Fibroblast of villous mesenchyme (primary cell): ENCODE data around the gene ZDHHC11. TPM values are rescaled to one million over a fixed set of nuclear protein-coding genes. Genes with fewer than 3 reads are reported as not detected.

ENCODE experiments used
- DNase-seq: peaks from one replicate; pipeline ENCODE4 v3.0.0-alpha.2; 2010; ENCODE audit warnings: low read depth
- H3K4me3 ChIP-seq: 2 replicates; pipeline ENCODE4 v1.5.1; 2011; ENCODE audit warnings: low read depth, mild to moderate bottlenecking, low read length
- total RNA-seq: library from RNA; depleted of rRNA; stranded (reverse); fragments of >200 nt; gene quantifications from 2 replicates; pipeline ENCODE4 v1.2.3, GENCODE V29; 2012
- TF ChIP-seq, protein P1 (sequence below): IDR thresholded peaks from 2 replicates; pipeline ENCODE4 v1.5.1; 2012; ENCODE audit warnings: low read depth, mild to moderate bottlenecking, low read length; ENCODE audit not compliant: insufficient read depth

The ZDHHC11 gene
- total RNA-seq, 1 donor: 0.86 TPM

DNA sequence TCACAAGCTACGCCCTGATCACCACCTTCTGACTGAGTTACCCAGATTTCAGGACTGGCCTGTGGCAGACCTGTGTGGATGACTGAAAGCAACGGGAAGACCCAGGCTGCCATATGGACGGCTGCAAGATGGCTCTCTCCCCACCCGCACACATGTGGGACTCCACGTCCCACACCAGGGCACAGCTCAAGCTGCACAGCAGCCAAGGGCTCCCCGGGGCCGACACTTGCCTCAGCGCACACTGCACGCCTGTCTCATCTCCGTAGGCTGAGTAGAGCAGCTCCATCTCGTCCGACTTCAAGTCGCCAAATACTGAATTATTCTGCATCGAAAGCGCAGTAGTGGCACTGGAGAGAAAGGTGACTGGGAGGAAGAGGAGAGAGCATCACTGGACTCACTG lies 27.3 kb upstream of the ZDHHC11 start:
- TF ChIP-seq, protein P1, sequence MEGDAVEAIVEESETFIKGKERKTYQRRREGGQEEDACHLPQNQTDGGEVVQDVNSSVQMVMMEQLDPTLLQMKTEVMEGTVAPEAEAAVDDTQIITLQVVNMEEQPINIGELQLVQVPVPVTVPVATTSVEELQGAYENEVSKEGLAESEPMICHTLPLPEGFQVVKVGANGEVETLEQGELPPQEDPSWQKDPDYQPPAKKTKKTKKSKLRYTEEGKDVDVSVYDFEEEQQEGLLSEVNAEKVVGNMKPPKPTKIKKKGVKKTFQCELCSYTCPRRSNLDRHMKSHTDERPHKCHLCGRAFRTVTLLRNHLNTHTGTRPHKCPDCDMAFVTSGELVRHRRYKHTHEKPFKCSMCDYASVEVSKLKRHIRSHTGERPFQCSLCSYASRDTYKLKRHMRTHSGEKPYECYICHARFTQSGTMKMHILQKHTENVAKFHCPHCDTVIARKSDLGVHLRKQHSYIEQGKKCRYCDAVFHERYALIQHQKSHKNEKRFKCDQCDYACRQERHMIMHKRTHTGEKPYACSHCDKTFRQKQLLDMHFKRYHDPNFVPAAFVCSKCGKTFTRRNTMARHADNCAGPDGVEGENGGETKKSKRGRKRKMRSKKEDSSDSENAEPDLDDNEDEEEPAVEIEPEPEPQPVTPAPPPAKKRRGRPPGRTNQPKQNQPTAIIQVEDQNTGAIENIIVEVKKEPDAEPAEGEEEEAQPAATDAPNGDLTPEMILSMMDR: no peak
- no peak overlapping the region for H3K4me3 ChIP-seq
- no peak for DNase-seq

DNA sequence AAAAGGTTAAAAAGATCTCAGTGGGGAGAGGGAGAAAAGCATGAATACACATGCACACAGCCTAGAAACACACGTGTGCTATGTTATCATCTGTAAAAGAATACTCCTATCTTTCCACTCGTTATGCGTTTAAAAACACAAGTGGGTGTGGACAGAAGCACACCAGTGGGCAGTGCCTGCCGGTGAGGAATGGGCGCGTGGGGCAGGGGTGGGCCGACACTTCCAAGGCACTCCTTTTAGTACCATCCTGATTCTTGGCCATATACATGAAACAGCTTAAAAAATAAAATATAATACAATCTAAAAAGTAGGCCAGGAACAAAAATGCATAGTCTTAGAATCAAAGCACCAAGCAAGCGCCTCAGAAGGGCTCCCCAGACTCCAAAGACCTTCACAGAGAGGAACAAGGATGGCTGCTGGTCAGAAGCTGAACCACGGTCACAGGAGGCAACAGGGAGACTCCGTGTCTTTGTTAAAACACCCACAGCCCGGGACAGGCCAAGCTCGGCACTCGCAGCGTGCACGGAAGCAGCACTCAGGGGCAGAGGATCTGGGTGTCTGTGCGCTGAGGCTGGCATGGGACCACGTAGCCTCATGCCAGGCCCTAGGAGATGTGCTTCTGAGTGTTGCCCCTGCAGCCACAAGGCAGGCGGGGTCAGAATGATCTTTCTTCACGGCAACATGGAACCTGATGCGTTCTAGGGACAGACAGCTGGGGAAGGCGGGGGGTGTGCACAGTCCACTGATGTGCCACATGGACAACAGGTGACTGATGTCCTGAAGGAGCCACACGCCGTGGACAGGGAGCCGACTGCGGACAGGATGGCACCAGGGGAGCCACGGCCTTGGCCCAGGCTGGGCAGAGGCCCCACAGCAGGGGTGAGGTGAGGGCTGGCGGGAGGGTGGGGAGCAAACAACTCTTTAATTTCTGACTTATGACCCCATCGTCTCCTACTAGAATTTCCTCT lies 25.9 kb upstream of the ZDHHC11 start:
- H3K4me3 ChIP-seq: no peak overlapping the region
- TF ChIP-seq, protein P1: no peak
- no peak for DNase-seq

DNA sequence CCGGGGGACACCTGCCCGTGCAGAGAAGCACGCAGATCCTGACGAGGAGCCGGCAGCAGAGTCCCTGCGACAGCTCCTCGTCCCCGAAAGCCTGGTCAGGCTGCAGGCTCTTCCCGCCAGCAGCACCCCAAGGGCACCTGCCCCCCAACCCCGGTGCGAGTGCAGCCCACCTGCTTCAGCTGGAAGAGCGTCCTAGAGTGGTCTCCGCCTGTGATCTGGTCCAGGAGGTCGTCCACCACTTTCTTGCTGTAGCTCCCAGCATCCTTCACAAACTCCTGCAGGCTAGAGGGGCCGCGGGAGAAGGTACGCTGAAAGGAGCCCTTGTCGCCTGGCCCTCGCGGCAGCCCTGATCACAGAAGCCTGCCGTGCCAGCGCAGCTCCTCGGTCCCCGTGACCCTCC lies 25.1 kb upstream of the ZDHHC11 start:
- TF ChIP-seq, protein P1: no peak
- H3K4me3 ChIP-seq: no peak overlapping the region
- DNase-seq: no peak

DNA sequence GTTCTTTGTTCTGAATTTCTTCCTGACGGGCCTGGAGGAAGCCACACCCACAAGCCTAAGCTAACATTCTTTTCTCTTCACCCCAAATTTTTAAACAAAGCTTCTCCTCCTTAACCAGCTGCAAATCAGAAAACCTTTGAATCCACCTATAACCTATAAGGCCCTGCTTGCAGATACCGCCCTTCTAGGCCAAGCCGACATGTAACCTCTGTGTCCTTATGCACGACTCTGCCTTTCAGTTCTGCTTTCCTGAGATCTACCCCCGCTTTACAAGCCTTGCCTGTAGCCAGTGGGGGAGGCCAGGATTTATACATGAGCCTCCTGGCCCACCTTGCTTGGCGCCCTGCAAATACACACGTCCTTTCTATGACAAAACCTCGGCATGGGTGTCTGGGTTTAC lies 22.5 kb upstream of the ZDHHC11 start:
- TF ChIP-seq, protein P1: no peak
- no peak for DNase-seq

DNA sequence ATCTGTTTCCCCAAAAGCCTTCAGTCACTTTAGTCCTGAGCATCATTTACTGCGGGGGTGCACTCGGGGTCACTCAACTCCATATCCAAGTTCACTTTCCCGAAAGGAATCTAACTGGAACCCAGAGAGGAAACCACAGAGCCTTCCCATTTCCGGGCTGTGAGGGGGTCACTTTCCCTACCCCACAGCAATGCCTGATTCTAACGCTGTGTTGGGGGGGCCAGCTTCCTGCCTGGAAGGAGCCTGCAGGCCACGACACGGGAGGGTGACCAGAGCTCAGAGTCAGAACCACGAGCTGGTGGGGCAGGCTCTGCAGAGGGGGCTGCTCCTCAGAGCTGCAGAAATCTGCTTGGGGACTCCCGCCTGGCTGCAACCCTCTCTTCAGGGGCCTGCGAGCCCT lies 21.5 kb upstream of the ZDHHC11 start:
- no peak overlapping the region for H3K4me3 ChIP-seq
- DNase-seq: no peak
- TF ChIP-seq, protein P1: no peak

More for the DNA sequence above, 22.5 kb upstream of the ZDHHC11 start:
- H3K4me3 ChIP-seq: no peak overlapping the region

DNA sequence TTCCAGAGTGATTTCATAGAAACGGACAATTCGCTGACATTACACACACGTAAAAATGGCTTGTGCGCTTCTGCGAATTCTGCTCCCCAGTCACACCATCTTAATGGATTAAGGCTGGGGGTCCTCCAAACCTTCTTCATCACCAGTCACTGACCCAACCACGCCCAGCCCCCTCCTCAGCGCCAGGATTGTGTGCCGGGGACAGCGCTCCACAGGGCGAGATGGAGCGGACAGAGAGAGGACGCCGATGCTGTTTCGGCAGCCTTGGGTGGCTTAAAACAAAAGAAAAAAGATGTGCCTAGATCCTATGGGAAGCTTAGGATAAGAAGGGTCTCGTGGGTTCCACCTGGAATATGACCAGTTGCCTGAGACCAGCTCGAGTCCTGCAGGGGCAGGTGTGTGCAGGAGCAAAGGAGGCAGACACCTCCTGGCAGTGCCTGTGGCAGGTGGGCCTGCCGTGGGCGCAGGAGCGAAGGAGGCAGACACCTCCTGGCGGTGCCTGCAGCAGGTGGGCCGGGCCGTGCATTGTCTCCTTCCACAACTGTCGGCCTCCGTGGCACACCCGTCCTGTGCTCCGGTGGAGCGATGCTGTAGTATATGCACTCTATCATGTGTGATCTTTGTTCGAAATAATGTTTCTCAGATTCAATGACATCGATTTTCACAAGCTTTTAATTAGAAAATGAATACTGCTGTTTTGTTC lies 21.0 kb upstream of the ZDHHC11 start:
- DNase-seq: no peak
- TF ChIP-seq, protein P1: no peak

More for the DNA sequence above, 21.0 kb upstream of the ZDHHC11 start:
- no peak overlapping the region for H3K4me3 ChIP-seq
